Bronchial epithelial cell (primary cell): ENCODE measurements around the gene AOX1. TPM values are rescaled to one million over a fixed set of nuclear protein-coding genes. Genes with fewer than 3 reads are reported as not detected.
"Not testable (repeated sequence)": the region's sequence is repeated elsewhere in the genome, so short reads cannot be mapped to it uniquely, and the experiment has no call there.

Experiments used
- DNase-seq: peaks from one replicate; pipeline ENCODE4 v3.0.0-alpha.2; 2010; ENCODE audit warnings: low read depth
- FAIRE-seq: peaks from 2 replicates; lab custom pipeline; 2011; peaks lifted over from hg19 to GRCh38; lab: Jason Lieb, UNC
- H3K27me3 ChIP-seq: 2 replicates; pipeline ENCODE4 v1.5.1; 2011; ENCODE audit warnings: low read length; ENCODE audit not compliant: control insufficient read depth, insufficient read depth
- H3K36me3 ChIP-seq: 2 replicates; pipeline ENCODE4 v1.5.1; 2011; ENCODE audit warnings: low read length; ENCODE audit not compliant: control insufficient read depth, insufficient read depth
- H3K4me3 ChIP-seq: 2 replicates; pipeline ENCODE4 v1.5.1; 2011; ENCODE audit warnings: mild to moderate bottlenecking, low read depth, low read length, control low read depth
- CTCF ChIP-seq: IDR thresholded peaks from 2 replicates; pipeline ENCODE4 v1.5.1; 2011; ENCODE audit warnings: mild to moderate bottlenecking, moderate library complexity, low read length, control low read depth, inconsistent platforms; ENCODE audit not compliant: insufficient read depth, severe bottlenecking
- total RNA-seq: library from RNA; depleted of rRNA; stranded (reverse); fragments of >200 nt; gene quantifications from 2 replicates; pipeline ENCODE4 v1.2.1, GENCODE V29; 2014

The AOX1 gene
- 8.4 and 15.7 TPM in 2 replicates for total RNA-seq

- Histone ChIP-seq H3K36me3 (no peaks in the 10 kb centered on the region), H3K4me3 (peak within 1 kb of the TSS; percentile 58), H3K27me3 (no peaks in the 10 kb centered on the region)
- DNase-seq (peak; percentile 44), FAIRE-seq (no peak)
- TF ChIP-seq CTCF, result peak; percentile 10
These were observed at the start of gene AOX1 for GRCh38 chr2:200585730-200586643. AOX1 (plus strand) TSS chr2:200586014; CDS start chr2:200586109, 95 bp downstream.

GRCh38 chr2:200538139-200538538 lies 47.7 kb upstream of the AOX1 start:
- Histone ChIP-seq H3K4me3 (no peak overlapping the region), H3K36me3 (peaks cover 5% of the 10 kb centered on the region), H3K27me3 (no peaks in the 10 kb centered on the region)
- FAIRE-seq (no peak), DNase-seq (no peak)
- no peak for TF ChIP-seq CTCF

GRCh38 chr2:200540793-200541192 lies 45.0 kb upstream of the AOX1 start:
- FAIRE-seq, result peak; percentile 52
- no peak for TF ChIP-seq CTCF
- no peaks in the 10 kb centered on the region for H3K27me3 ChIP-seq
- H3K4me3 ChIP-seq, result no peak overlapping the region
- peaks cover 3% of the 10 kb centered on the region for H3K36me3 ChIP-seq
- DNase-seq, result no peak

GRCh38 chr2:200566596-200566995 lies 19.2 kb upstream of the AOX1 start:
- H3K4me3 ChIP-seq, H3K27me3 ChIP-seq, H3K36me3 ChIP-seq, DNase-seq, FAIRE-seq: not testable (repeated sequence)

- FAIRE-seq (no peak), DNase-seq (no peak)
- Histone ChIP-seq H3K36me3 (no peaks in the 10 kb centered on the region), H3K4me3 (no peak overlapping the region), H3K27me3 (no peaks in the 10 kb centered on the region)
- TF ChIP-seq CTCF, result no peak
These were observed 17.9 kb upstream of the AOX1 start for GRCh38 chr2:200567932-200568331.

GRCh38 chr2:200575957-200576356 lies 9.9 kb upstream of the AOX1 start:
- TF ChIP-seq CTCF, result no peak
- Histone ChIP-seq H3K27me3 (no peaks in the 10 kb centered on the region), H3K4me3 (no peak overlapping the region), H3K36me3 (no peaks in the 10 kb centered on the region)
- DNase-seq (peak; percentile 32), FAIRE-seq (no peak)
